BLaER1 treated with 17β-estradiol and CSF1 and Interleukin-3, amounts not matched to agents 10 nM and 100 nM (cell line): ENCODE measurements around the gene SPAG7.
"Not testable (repeated sequence)": the region's sequence is repeated elsewhere in the genome, so short reads cannot be mapped to it uniquely, and the experiment has no call there.

Experiments
- H3K27ac ChIP-seq, 11 experiments: shearing (Covaris generic); formaldehyde crosslinking; 2 replicates each; pipeline ENCODE4 v1.8.1; 2022
- H3K27me3 ChIP-seq, 11 experiments: shearing (Covaris generic); formaldehyde crosslinking; 2 replicates each; pipeline ENCODE4 v1.8.1; 2022
- H3K36me3 ChIP-seq, 11 experiments: shearing (Covaris generic); formaldehyde crosslinking; 2 replicates each; pipeline ENCODE4 v1.8.1; 2022
- H3K4me1 ChIP-seq, 10 experiments: shearing (Covaris generic); formaldehyde crosslinking; 2 replicates each; pipeline ENCODE4 v1.8.1; 2022
- H3K4me2 ChIP-seq, 11 experiments: shearing (Covaris generic); formaldehyde crosslinking; 2 replicates each; pipeline ENCODE4 v1.8.1; 2022
- H3K4me3 ChIP-seq, 10 experiments: shearing (Covaris generic); formaldehyde crosslinking; 2 replicates each; pipeline ENCODE4 v1.8.1; 2022
- H3K9ac ChIP-seq, 11 experiments: shearing (Covaris generic); formaldehyde crosslinking; 2 replicates each; pipeline ENCODE4 v1.8.1; 2022
- H3K9me3 ChIP-seq, 11 experiments: shearing (Covaris generic); formaldehyde crosslinking; replicated peaks in 1 of 11; 2 replicates each; pipeline ENCODE4 v1.8.1; 2022
- H4K20me1 ChIP-seq, 11 experiments: shearing (Covaris generic); formaldehyde crosslinking; 2 replicates each; pipeline ENCODE4 v1.8.1; 2022
- Cebpa-rat ChIP-seq, 11 experiments: shearing (Covaris generic); IDR thresholded peaks; 2 replicates each; pipeline ENCODE4 v1.8.1; 2022

SPAG7 gene

GRCh38 chr17:4934173-4934979 is 33.2 kb downstream of the SPAG7 start:
- Histone ChIP-seq H3K9me3 (no peaks in the 10 kb centered on the region), H3K36me3 (peaks cover 28 to 56% (median 41%) of the 10 kb centered on the region in 11 experiments), H3K27me3 (no peaks in the 10 kb centered on the region), H4K20me1 (peaks cover 0 to 43% (median 13%) of the 10 kb centered on the region in 11 experiments; a peak in 12 of 22 replicates), H3K4me2 (peak overlapping the region; percentile 70 to 91 (median 82)), H3K4me3 (no peak overlapping the region), H3K27ac (peak overlapping the region in 9 of 11 experiments; percentile 2 to 50 (median 36); a peak in 11 of 22 replicates), H3K9ac (peak overlapping the region; percentile 16 to 70 (median 48); a peak in 14 of 22 replicates), H3K4me1 (peaks cover 40 to 75% (median 65%) of the 10 kb centered on the region in 10 experiments)
- TF ChIP-seq Cebpa-rat (IDR thresholded peaks at IDR 0.05), result no peak

DNA sequence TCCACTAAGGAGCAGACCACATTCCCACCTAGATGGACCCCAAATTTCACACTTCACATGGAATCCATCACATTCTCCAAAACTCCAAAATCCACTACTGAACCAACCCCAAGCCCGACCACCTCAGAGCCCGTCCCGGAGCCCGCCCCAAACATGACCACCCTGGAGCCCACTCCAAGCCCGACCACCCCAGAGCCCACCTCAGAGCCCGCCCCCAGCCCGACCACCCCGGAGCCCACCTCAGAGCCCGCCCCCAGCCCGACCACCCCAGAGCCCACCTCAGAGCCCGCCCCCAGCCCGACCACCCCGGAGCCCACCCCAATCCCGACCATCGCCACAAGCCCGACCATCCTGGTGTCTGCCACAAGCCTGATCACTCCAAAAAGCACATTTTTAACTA is 34.0 kb downstream of the SPAG7 start:
- peaks cover 28 to 61% (median 42%) of the 10 kb centered on the region in 11 experiments for H3K36me3 ChIP-seq
- peaks cover 34 to 70% (median 59%) of the 10 kb centered on the region in 10 experiments for H3K4me1 ChIP-seq
- H4K20me1 ChIP-seq, result peaks cover 0 to 40% (median 10%) of the 10 kb centered on the region in 11 experiments; a peak in 12 of 22 replicates
- peak overlapping the region; percentile 70 to 91 (median 82); a peak in 21 of 22 replicates for H3K4me2 ChIP-seq
- TF ChIP-seq Cebpa-rat (IDR thresholded peaks at IDR 0.05), result no peak
- H3K27ac ChIP-seq, result peak overlapping the region in 6 of 11 experiments; percentile 2 to 50 (median 38); a peak in 6 of 22 replicates
- no peak overlapping the region for H3K4me3 ChIP-seq
- H3K9ac ChIP-seq, result peak overlapping the region in 7 of 11 experiments; percentile 16 to 70 (median 53); a peak in 9 of 22 replicates
- H3K9me3 ChIP-seq, result no peaks in the 10 kb centered on the region
- no peaks in the 10 kb centered on the region for H3K27me3 ChIP-seq

DNA sequence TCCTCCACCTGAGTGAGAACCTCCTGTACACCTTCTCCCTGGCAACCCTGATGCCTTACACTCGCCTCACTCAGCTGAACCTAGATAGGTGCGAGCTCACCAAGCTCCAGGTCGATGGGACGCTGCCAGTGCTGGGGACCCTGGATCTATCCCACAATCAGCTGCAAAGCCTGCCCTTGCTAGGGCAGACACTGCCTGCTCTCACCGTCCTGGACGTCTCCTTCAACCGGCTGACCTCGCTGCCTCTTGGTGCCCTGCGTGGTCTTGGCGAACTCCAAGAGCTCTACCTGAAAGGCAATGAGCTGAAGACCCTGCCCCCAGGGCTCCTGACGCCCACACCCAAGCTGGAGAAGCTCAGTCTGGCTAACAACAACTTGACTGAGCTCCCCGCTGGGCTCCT is 34.9 kb downstream of the SPAG7 start:
- Histone ChIP-seq H3K4me3 (no peak overlapping the region), H3K36me3 (peaks cover 22 to 54% (median 34%) of the 10 kb centered on the region in 11 experiments), H4K20me1 (peaks cover 0 to 31% (median 5%) of the 10 kb centered on the region in 11 experiments; a peak in 8 of 22 replicates), H3K27me3 (no peaks in the 10 kb centered on the region), H3K4me1 (peaks cover 25 to 63% (median 50%) of the 10 kb centered on the region in 10 experiments), H3K4me2 (peak overlapping the region in 6 of 11 experiments; percentile 3 to 51 (median 22); a peak in 6 of 22 replicates), H3K9me3 (no peaks in the 10 kb centered on the region), H3K27ac (no peak overlapping the region), H3K9ac (no peak overlapping the region)
- TF ChIP-seq Cebpa-rat (IDR thresholded peaks at IDR 0.05), result no peak

GRCh38 chr17:4931963-4932362 is 35.7 kb downstream of the SPAG7 start, which contains the start of gene GP1BA:
Gene GP1BA, plus strand, starts transcription at chr17:4932277. Its CDS starts 328 bp downstream, at chr17:4932605.
- Histone ChIP-seq H3K4me1 (peaks cover 21 to 63% (median 42%) of the 10 kb centered on the region in 10 experiments), H3K4me3 (no peak within 1 kb of the TSS), H3K4me2 (peak within 1 kb of the TSS; percentile 31 to 70 (median 51); a peak in 21 of 22 replicates), H4K20me1 (peaks cover 0 to 26% (median 5%) of the 10 kb centered on the region in 11 experiments; a peak in 8 of 22 replicates), H3K27me3 (no peaks in the 10 kb centered on the region), H3K27ac (peak within 1 kb of the TSS in 1 of 11 experiments; percentile 44; a peak in 1 of 22 replicates), H3K9me3 (no peaks in the 10 kb centered on the region), H3K36me3 (peaks cover 14 to 46% (median 26%) of the 10 kb centered on the region in 11 experiments), H3K9ac (peak within 1 kb of the TSS in 1 of 11 experiments; percentile 13; a peak in 1 of 22 replicates)
- no peak for TF ChIP-seq Cebpa-rat (IDR thresholded peaks at IDR 0.05)

DNA sequence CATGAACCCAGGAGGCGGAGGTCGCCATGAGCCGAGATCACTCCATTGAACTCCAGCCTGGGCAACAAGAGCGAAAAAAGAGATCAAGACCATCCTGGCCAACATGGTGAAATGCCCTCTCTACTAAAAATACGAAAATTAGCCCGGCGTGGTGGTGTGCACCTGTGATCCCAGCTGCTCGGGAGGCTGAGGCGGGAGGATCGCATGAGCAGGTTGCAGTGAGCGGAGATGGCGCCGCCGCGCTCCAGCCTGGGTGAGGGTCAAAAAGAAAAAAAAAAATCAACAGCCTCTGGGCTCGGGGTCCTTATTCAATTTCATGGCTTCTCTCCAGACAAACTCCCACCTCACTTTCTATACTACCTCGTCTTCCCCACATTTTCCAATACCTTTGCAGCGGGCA is 38.7 kb downstream of the SPAG7 start:
- Histone ChIP-seq H3K36me3 (peaks cover 0 to 26% (median 9%) of the 10 kb centered on the region in 11 experiments; a peak in 15 of 22 replicates), H3K4me1 (peaks cover 11 to 50% (median 23%) of the 10 kb centered on the region in 10 experiments), H3K27me3 (no peaks in the 10 kb centered on the region), H3K9ac (no peak overlapping the region), H3K9me3 (no peaks in the 10 kb centered on the region), H3K27ac (no peak overlapping the region), H3K4me3 (no peak overlapping the region), H3K4me2 (no peak overlapping the region), H4K20me1 (peaks cover 0 to 5% (median 0%) of the 10 kb centered on the region in 11 experiments; a peak in 2 of 22 replicates)
- no peak for TF ChIP-seq Cebpa-rat (IDR thresholded peaks at IDR 0.05)

DNA sequence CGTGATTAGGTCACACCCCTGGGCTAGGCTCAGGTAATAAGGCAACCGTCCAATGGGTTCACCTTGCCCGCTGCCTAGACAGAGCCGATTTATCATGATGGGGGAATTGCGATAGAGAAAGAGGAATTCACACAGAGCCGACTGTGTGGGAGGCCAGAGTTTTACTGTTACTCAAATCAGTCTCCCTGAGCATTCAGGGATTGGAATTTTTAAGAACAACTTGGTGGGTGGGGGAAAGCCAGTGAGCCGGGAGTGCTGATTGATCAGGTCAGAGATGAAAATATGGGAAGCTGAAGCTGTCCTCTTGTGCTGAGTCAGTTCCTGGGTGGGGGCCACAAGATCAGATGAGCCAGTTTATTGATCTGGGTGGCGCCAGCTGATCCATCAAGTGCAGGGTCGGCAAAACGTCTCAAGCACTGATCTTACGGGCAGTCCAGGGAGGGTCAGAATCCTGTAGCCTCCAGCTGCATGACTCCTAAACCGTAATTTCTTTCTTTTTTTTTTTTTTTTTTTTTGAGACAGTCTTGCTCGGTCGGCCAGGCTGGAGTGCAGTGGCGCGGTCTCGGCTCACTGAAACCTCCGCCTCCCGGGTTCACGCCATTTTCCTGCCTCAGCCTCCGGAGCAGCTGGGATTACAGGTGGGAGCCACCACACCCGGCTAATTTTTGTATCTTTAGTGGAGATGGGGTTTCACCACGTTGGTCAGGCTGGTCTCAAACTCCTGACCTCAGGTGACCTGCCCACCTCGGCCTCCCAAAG is 40.9 kb downstream of the SPAG7 start:
- Histone ChIP-seq H3K4me1 (peaks cover 4 to 32% (median 5%) of the 10 kb centered on the region in 10 experiments), H3K4me2 (peak overlapping the region in 3 of 11 experiments; percentile 26 to 68 (median 64); a peak in 6 of 22 replicates), H3K27ac (0 out of 22 replicates have a peak overlapping the region, but pooled peaks of 1 of the 11 experiments have one; percentile 10), H3K36me3 (peaks cover 0 to 26% (median 9%) of the 10 kb centered on the region in 11 experiments; a peak in 15 of 22 replicates), H3K9ac (peak overlapping the region in 1 of 11 experiments; percentile 1; a peak in 1 of 22 replicates)
- not testable (repeated sequence) for H3K9me3 ChIP-seq, H3K27me3 ChIP-seq, H4K20me1 ChIP-seq, H3K4me3 ChIP-seq

DNA sequence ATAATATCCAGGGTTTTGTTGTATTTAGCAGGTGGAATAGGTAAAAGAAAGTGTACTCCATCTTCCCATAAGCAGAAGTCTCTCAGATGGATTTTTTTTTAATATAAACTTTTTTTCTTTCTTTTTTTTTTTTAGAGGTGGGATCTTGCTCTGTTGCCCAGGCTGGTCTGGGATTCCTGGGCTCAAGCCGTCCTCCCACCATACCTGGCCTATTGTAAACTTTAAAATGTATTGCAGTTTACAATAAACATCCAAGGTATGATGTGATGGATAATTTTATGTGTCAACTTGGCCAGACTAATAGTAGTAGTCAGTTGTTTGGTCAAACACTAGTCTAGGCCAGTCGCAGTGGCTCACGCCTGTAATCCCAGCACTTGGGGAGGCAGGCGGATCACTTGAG is 46.3 kb downstream of the SPAG7 start:
- Histone ChIP-seq H3K27me3 (no peaks in the 10 kb centered on the region), H3K4me3 (no peak overlapping the region), H4K20me1 (no peaks in the 10 kb centered on the region), H3K4me1 (peaks cover 0 to 29% (median 12%) of the 10 kb centered on the region in 10 experiments; a peak in 14 of 20 replicates), H3K36me3 (no peaks in the 10 kb centered on the region), H3K9me3 (no peaks in the 10 kb centered on the region), H3K9ac (no peak overlapping the region), H3K4me2 (peak overlapping the region in 3 of 11 experiments; percentile 48 to 66 (median 60); a peak in 3 of 22 replicates), H3K27ac (no peak overlapping the region)
- TF ChIP-seq Cebpa-rat (IDR thresholded peaks at IDR 0.05), result no peak

- Histone ChIP-seq H3K27ac (peak overlapping the region in 5 of 11 experiments; percentile 19 to 57 (median 31); a peak in 8 of 22 replicates), H3K4me1 (peaks cover 0 to 27% (median 12%) of the 10 kb centered on the region in 10 experiments; a peak in 14 of 20 replicates), H3K9me3 (no peaks in the 10 kb centered on the region), H3K36me3 (no peaks in the 10 kb centered on the region), H3K4me3 (no peak overlapping the region), H3K27me3 (no peaks in the 10 kb centered on the region), H4K20me1 (no peaks in the 10 kb centered on the region), H3K4me2 (peak overlapping the region in 9 of 11 experiments; percentile 12 to 66 (median 48); a peak in 14 of 22 replicates), H3K9ac (peak overlapping the region in 1 of 11 experiments; percentile 7; a peak in 2 of 22 replicates)
- TF ChIP-seq Cebpa-rat (IDR thresholded peaks at IDR 0.05), result peak in 6 of 11 experiments; percentile 20 to 67 (median 49); a peak in 7 of 22 replicates
Measured at GRCh38 chr17:4920351-4921048, 47.1 kb downstream of the SPAG7 start.
